NCI-H2171 (cell line): ENCODE data around the gene OR6B1.
"Not testable (repeated sequence)": the region's sequence is repeated elsewhere in the genome, so short reads cannot be mapped to it uniquely, and the experiment has no call there.

Experiments
- DNase-seq: peaks from one replicate; lab custom pipeline; 2025; lab: John Stamatoyannopoulos, UW

Gene OR6B1

GRCh38 chr7:144038887-144039286 is 38.8 kb downstream of the OR6B1 start:
- DNase-seq, result no peak

GRCh38 chr7:144048648-144049047 is 48.5 kb downstream of the OR6B1 start, which contains the start of gene OR2A5:
OR2A5 (plus strand) TSS chr7:144048948; CDS start chr7:144050402, 1,454 bp downstream.
- no peak for DNase-seq

GRCh38 chr7:144049491-144049890 is 49.4 kb downstream of the OR6B1 start:
- DNase-seq, result no peak

- DNase-seq, result no peak
These were observed 50.0 kb downstream of the OR6B1 start for GRCh38 chr7:144050093-144050492.

- not testable (repeated sequence) for DNase-seq
These were observed 50.8 kb downstream of the OR6B1 start for GRCh38 chr7:144050884-144051283.

GRCh38 chr7:144057954-144058353 is 57.8 kb downstream of the OR6B1 start:
- DNase-seq, result no peak
